ENCODE data around the gene ELFN2.

The ELFN2 gene

GRCh38 chr22:37430941-37431340 is 3.7 kb upstream of the ELFN2 start:
- Histone ChIP-seq H3K9me2 (replicated peaks; ENCODE audit: insufficient read depth, low read length) (no peaks in the 10 kb centered on the region), H3K79me2 (ENCODE audit: low read length) (no peaks in the 10 kb centered on the region), H4K20me1 (ENCODE audit: insufficient read depth, low read length) (no peaks in the 10 kb centered on the region), H3K27ac (ENCODE audit: low read length) (no peak overlapping the region), H3F3A (ENCODE audit: insufficient read depth, low read length) (no peaks in the 10 kb centered on the region), H3K9me3 (replicated peaks; ENCODE audit: insufficient read depth, low read length) (no peaks in the 10 kb centered on the region), H3K4me1 (ENCODE audit: low read length) (no peaks in the 10 kb centered on the region), H2AFZ (ENCODE audit: low read length) (no peak overlapping the region), H3K27me3 (replicated peaks; ENCODE audit: insufficient read depth, low read length) (peaks cover 97% of the 10 kb centered on the region), H3K4me3 (ENCODE audit: low read length) (no peak overlapping the region), H3K4me2 (ENCODE audit: low read depth, low read length) (no peak overlapping the region), H3K36me3 (replicated peaks; ENCODE audit: insufficient read depth, low read length) (no peaks in the 10 kb centered on the region), H3K9ac (ENCODE audit: low read length) (no peak overlapping the region)
- TF ChIP-seq EZH2phosphoT487 (IDR thresholded peaks at IDR 0.05; ENCODE audit: low read length) = no peak
- TF ChIP-seq, protein P1, sequence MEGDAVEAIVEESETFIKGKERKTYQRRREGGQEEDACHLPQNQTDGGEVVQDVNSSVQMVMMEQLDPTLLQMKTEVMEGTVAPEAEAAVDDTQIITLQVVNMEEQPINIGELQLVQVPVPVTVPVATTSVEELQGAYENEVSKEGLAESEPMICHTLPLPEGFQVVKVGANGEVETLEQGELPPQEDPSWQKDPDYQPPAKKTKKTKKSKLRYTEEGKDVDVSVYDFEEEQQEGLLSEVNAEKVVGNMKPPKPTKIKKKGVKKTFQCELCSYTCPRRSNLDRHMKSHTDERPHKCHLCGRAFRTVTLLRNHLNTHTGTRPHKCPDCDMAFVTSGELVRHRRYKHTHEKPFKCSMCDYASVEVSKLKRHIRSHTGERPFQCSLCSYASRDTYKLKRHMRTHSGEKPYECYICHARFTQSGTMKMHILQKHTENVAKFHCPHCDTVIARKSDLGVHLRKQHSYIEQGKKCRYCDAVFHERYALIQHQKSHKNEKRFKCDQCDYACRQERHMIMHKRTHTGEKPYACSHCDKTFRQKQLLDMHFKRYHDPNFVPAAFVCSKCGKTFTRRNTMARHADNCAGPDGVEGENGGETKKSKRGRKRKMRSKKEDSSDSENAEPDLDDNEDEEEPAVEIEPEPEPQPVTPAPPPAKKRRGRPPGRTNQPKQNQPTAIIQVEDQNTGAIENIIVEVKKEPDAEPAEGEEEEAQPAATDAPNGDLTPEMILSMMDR (IDR thresholded peaks at IDR 0.05; ENCODE audit: low read length) = no peak
- no peak for TF ChIP-seq EZH2 (optimal IDR thresholded peaks at IDR 0.05; ENCODE audit: low read depth, low read length)
- no peak for DNase-seq

DNA sequence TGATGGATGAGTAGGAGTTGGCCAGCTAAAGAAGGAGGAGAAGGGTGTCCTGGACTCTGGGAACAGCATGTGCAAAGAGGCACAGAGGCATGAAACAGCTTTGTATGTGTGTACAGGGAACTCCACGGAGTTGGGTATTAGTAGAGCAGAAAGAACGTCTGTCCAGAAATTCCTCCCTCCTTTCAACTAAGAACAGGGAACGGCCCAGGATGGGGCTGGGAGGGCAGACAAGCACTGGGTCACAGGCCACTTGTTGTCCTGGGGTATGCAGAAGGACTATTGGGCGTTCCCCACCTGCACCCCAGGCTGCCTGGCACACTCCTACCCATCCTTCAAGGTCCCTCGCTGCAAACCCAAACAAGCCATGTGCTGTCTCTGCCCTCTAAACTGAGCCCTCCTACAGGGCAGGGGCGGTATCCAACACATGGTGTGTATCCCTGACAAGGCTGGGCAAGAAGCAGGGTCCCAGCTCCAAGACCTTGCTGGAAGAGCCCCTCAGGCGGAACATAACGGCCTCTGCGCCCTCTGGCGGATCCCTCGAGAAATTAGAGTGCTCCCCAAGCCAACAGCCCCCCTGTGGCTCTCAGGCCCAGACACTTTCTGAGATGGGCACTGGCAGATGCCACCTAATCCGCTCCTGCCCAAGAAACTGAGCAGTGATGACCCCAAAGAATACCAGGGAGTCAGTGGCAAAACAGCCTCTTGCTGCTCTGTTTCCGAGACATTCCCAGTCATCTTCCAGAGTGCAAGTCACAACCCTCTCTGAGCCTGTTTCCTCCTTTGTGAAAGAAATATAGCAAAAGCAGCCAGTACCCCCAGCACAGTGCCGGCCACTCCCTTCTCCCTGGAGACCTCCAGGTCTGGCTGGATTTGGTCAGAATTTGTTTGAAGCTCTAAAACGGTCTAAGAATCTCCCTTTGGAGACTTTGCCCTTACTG is 1.6 kb upstream of the ELFN2 start:
- H3K27me3 ChIP-seq (replicated peaks; ENCODE audit: insufficient read depth, low read length) = peaks cover 97% of the 10 kb centered on the region
- no peak overlapping the region for H3K4me3 ChIP-seq (ENCODE audit: low read length)
- no peaks in the 10 kb centered on the region for H3K9me2 ChIP-seq (replicated peaks; ENCODE audit: insufficient read depth, low read length)
- H3K4me1 ChIP-seq (ENCODE audit: low read length) = no peaks in the 10 kb centered on the region
- no peak overlapping the region for H2AFZ ChIP-seq (ENCODE audit: low read length)
- H3K4me2 ChIP-seq (ENCODE audit: low read depth, low read length) = no peak overlapping the region
- H3K9me3 ChIP-seq (replicated peaks; ENCODE audit: insufficient read depth, low read length) = no peaks in the 10 kb centered on the region
- no peaks in the 10 kb centered on the region for H3F3A ChIP-seq (ENCODE audit: insufficient read depth, low read length)
- TF ChIP-seq, protein P1 (IDR thresholded peaks at IDR 0.05; ENCODE audit: low read length) = peak; percentile 80
- no peak for TF ChIP-seq EZH2 (optimal IDR thresholded peaks at IDR 0.05; ENCODE audit: low read depth, low read length)
- no peaks in the 10 kb centered on the region for H4K20me1 ChIP-seq (ENCODE audit: insufficient read depth, low read length)
- no peaks in the 10 kb centered on the region for H3K36me3 ChIP-seq (replicated peaks; ENCODE audit: insufficient read depth, low read length)
- no peak overlapping the region for H3K9ac ChIP-seq (ENCODE audit: low read length)
- no peak overlapping the region for H3K27ac ChIP-seq (ENCODE audit: low read length)
- DNase-seq = peak; percentile 33
- no peaks in the 10 kb centered on the region for H3K79me2 ChIP-seq (ENCODE audit: low read length)

DNA sequence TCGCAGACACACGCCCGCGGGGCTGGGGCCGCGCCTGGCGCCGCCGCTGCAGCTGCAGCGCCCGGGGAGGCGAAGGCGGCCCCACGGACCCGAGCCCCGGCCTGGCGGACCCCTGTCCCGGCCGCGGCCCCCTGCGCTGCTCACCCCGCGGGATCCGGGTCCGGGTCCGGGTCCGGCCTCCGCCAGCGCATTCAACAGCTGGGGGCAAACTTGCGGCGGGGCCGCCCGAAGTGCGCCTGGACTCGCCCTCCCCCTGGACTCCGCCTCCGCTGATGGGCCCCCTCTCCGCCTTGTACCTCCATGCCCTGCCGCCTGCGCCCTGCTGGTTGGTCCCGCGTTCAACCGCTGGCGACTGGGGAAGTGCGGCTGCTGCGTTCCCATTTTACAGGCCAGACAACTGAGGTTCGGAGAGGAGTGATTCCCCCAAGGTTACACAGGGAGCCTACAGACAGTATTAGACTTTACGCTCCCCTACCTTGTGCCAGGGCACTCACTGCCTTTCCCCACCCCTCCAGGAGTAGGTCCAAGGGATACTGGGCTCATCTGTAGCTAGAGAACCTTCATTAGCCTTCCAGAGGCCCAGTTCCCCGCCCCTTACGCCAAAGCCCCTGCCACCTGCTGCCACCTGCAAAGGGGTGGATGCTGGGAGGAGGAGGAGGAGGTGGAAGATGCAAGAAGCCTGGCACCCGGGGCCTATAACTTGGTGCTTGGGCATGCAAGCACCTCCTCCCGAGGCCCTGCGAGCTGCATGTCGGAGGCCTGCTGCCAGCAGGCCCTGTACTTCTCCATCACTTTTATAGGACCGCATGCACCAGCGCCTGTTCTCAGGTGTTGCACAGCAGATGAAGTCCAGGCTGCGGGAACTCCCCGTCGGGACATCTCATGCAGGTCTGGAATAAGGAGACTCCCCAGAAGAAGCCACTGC is 694 bp upstream of the ELFN2 start:
- Histone ChIP-seq H2AFZ (ENCODE audit: low read length) (no peak overlapping the region), H3K4me1 (ENCODE audit: low read length) (no peaks in the 10 kb centered on the region), H3K9ac (ENCODE audit: low read length) (no peak overlapping the region), H3F3A (ENCODE audit: insufficient read depth, low read length) (no peaks in the 10 kb centered on the region), H3K79me2 (ENCODE audit: low read length) (no peaks in the 10 kb centered on the region), H4K20me1 (ENCODE audit: insufficient read depth, low read length) (no peaks in the 10 kb centered on the region), H3K4me3 (ENCODE audit: low read length) (no peak overlapping the region), H3K4me2 (ENCODE audit: low read depth, low read length) (no peak overlapping the region), H3K27me3 (replicated peaks; ENCODE audit: insufficient read depth, low read length) (peaks cover 97% of the 10 kb centered on the region), H3K27ac (ENCODE audit: low read length) (no peak overlapping the region), H3K36me3 (replicated peaks; ENCODE audit: insufficient read depth, low read length) (no peaks in the 10 kb centered on the region), H3K9me2 (replicated peaks; ENCODE audit: insufficient read depth, low read length) (no peaks in the 10 kb centered on the region), H3K9me3 (replicated peaks; ENCODE audit: insufficient read depth, low read length) (no peaks in the 10 kb centered on the region)
- no peak for DNase-seq
- TF ChIP-seq, protein P1 (IDR thresholded peaks at IDR 0.05; ENCODE audit: low read length) = no peak
- TF ChIP-seq EZH2phosphoT487 (IDR thresholded peaks at IDR 0.05; ENCODE audit: low read length) (no peak), EZH2 (optimal IDR thresholded peaks at IDR 0.05; ENCODE audit: low read depth, low read length) (no peak)

Data from MM.1S (cell line).